GM12878 (cell line): Measurements from ENCODE around the gene PSORS1C2. TPM values are rescaled to one million over a fixed set of nuclear protein-coding genes. Genes with fewer than 3 reads are reported as not detected.

Experiments
- polyA plus RNA-seq, 11 experiments: library from polyadenylated mRNA; depleted of rRNA in 4 of 11; unstranded in 6 of 11; stranded (reverse) in 5 of 11; fragments of >200 nt; fragmentation: Nextera tagmentation in 4 of 11; fragmentation: Illumina TruSeq in 1 of 11; extraction: Ambion mirVana in 4 of 11; extraction: Trizol in 1 of 11; gene quantifications; 1 replicate in 1 of 11; 2 replicates in 10 of 11; pipeline versions ENCODE4 v1.2.1 to v1.2.3, GENCODE V29; 2011 to 2016; ENCODE audit warnings: inconsistent platforms in 2 of 11, missing spikeins in 2 of 11, low read depth in 1 of 11
- small RNA-seq: library from RNA; depleted of rRNA; stranded (forward); fragments of <200 nt; gene quantifications from one replicate; pipeline ENCODE3, GENCODE V24; 2014
- total RNA-seq, 4 experiments: library from RNA; depleted of rRNA in 3 of 4; stranded (reverse); fragments of >200 nt in 3 of 4; fragmentation: Illumina TruSeq in 1 of 4; extraction: Trizol in 1 of 4; gene quantifications; 2 replicates each; pipeline versions ENCODE4 v1.2.1 to v1.2.3, GENCODE V29; 2013 to 2021

Gene PSORS1C2
- total and polyA plus RNA-seq, 10 of the 15 experiments (the other 5 are each of a cell fraction or from before 2014, with no cell fraction given): not detected

Small RNA genes lying within 50 kb of the gene (small RNA-seq; reads per million reads assigned to genes)
- not detected for gene POLR2LP1

Other genes with a start within 250 kb of the PSORS1C2 start
Only the 7 nearest of the 14 such genes appear.
- gene MUC22, start 128.6 kb downstream of the PSORS1C2 start, total RNA-seq (2014; rRNA removed): under 0.01 TPM in 2 replicates
- gene MUC22, start 128.6 kb downstream of the PSORS1C2 start, total RNA-seq (2014; rRNA removed; fragmentation: Illumina TruSeq; extraction: Trizol): 0.09 TPM in 1 of 2 replicates, not detected in the other
- gene MUC22, start 128.6 kb downstream of the PSORS1C2 start, total RNA-seq (2021): 0.03 TPM in 1 of 2 replicates, not detected in the other
- not detected in 2 replicates for gene MUC22, start 128.6 kb downstream of the PSORS1C2 start, polyA plus RNA-seq (2011; rRNA removed)
- gene MUC22, start 128.6 kb downstream of the PSORS1C2 start, polyA plus RNA-seq (2014; fragmentation: Illumina TruSeq; extraction: Trizol): 0.06 TPM in 2 replicates
- under 1 TPM in 1 of 2 experiments, not detected in 1; 0.06 TPM for gene MUC22, start 128.6 kb downstream of the PSORS1C2 start, polyA plus RNA-seq (2014; fragmentation: Nextera tagmentation; extraction: Ambion mirVana)
- 0.01 and 0.03 TPM in 2 replicates for gene MUC22, start 128.6 kb downstream of the PSORS1C2 start, polyA plus RNA-seq (2014; rRNA removed)
- gene MUC22, start 128.6 kb downstream of the PSORS1C2 start, polyA plus RNA-seq (2016; fragmentation: Nextera tagmentation; extraction: Ambion mirVana): not detected
- gene C6orf15, start 26.5 kb downstream of the PSORS1C2 start, total RNA-seq (2014; rRNA removed): not detected in 2 replicates
- not detected in 2 replicates for gene C6orf15, start 26.5 kb downstream of the PSORS1C2 start, total RNA-seq (2014; rRNA removed; fragmentation: Illumina TruSeq; extraction: Trizol)
- gene C6orf15, start 26.5 kb downstream of the PSORS1C2 start, total RNA-seq (2021): not detected in 2 replicates
- not detected in 2 replicates for gene C6orf15, start 26.5 kb downstream of the PSORS1C2 start, polyA plus RNA-seq (2011; rRNA removed)
- gene C6orf15, start 26.5 kb downstream of the PSORS1C2 start, polyA plus RNA-seq (2014; fragmentation: Illumina TruSeq; extraction: Trizol): not detected in 2 replicates
- gene C6orf15, start 26.5 kb downstream of the PSORS1C2 start, polyA plus RNA-seq (2014; fragmentation: Nextera tagmentation; extraction: Ambion mirVana): not detected
- not detected in 2 replicates for gene C6orf15, start 26.5 kb downstream of the PSORS1C2 start, polyA plus RNA-seq (2014; rRNA removed)
- gene C6orf15, start 26.5 kb downstream of the PSORS1C2 start, polyA plus RNA-seq (2016; fragmentation: Nextera tagmentation; extraction: Ambion mirVana): not detected
- gene PSORS1C1, start 24.3 kb downstream of the PSORS1C2 start, total RNA-seq (2014; rRNA removed): not detected in 2 replicates
- gene PSORS1C1, start 24.3 kb downstream of the PSORS1C2 start, total RNA-seq (2014; rRNA removed; fragmentation: Illumina TruSeq; extraction: Trizol): not detected in 2 replicates
- 0.64 TPM in 1 of 2 replicates, not detected in the other for gene PSORS1C1, start 24.3 kb downstream of the PSORS1C2 start, total RNA-seq (2021)
- gene PSORS1C1, start 24.3 kb downstream of the PSORS1C2 start, polyA plus RNA-seq (2011; rRNA removed): 0.10 and 0.15 TPM in 2 replicates
- 0.57 TPM in 1 of 2 replicates, not detected in the other for gene PSORS1C1, start 24.3 kb downstream of the PSORS1C2 start, polyA plus RNA-seq (2014; fragmentation: Illumina TruSeq; extraction: Trizol)
- gene PSORS1C1, start 24.3 kb downstream of the PSORS1C2 start, polyA plus RNA-seq (2014; fragmentation: Nextera tagmentation; extraction: Ambion mirVana): under 1 TPM; 0.13 to 0.20 TPM
- gene PSORS1C1, start 24.3 kb downstream of the PSORS1C2 start, polyA plus RNA-seq (2014; rRNA removed): not detected in 2 replicates
- under 1 TPM in 1 of 2 experiments, not detected in 1; 1.00 TPM for gene PSORS1C1, start 24.3 kb downstream of the PSORS1C2 start, polyA plus RNA-seq (2016; fragmentation: Nextera tagmentation; extraction: Ambion mirVana)
- gene CDSN, start 18.6 kb downstream of the PSORS1C2 start, total RNA-seq (2014; rRNA removed): not detected in 2 replicates
- not detected in 2 replicates for gene CDSN, start 18.6 kb downstream of the PSORS1C2 start, total RNA-seq (2014; rRNA removed; fragmentation: Illumina TruSeq; extraction: Trizol)
- gene CDSN, start 18.6 kb downstream of the PSORS1C2 start, total RNA-seq (2021): not detected in 2 replicates
- gene CDSN, start 18.6 kb downstream of the PSORS1C2 start, polyA plus RNA-seq (2011; rRNA removed): not detected in 2 replicates
- gene CDSN, start 18.6 kb downstream of the PSORS1C2 start, polyA plus RNA-seq (2014; fragmentation: Illumina TruSeq; extraction: Trizol): 0.01 TPM in 1 of 2 replicates, not detected in the other
- gene CDSN, start 18.6 kb downstream of the PSORS1C2 start, polyA plus RNA-seq (2014; fragmentation: Nextera tagmentation; extraction: Ambion mirVana): not detected
- not detected in 2 replicates for gene CDSN, start 18.6 kb downstream of the PSORS1C2 start, polyA plus RNA-seq (2014; rRNA removed)
- not detected for gene CDSN, start 18.6 kb downstream of the PSORS1C2 start, polyA plus RNA-seq (2016; fragmentation: Nextera tagmentation; extraction: Ambion mirVana)
- 26.7 and 30.2 TPM in 2 replicates for gene CCHCR1, start 18.7 kb upstream of the PSORS1C2 start, total RNA-seq (2014; rRNA removed)
- 19.1 and 24.2 TPM in 2 replicates for gene CCHCR1, start 18.7 kb upstream of the PSORS1C2 start, total RNA-seq (2014; rRNA removed; fragmentation: Illumina TruSeq; extraction: Trizol)
- gene CCHCR1, start 18.7 kb upstream of the PSORS1C2 start, total RNA-seq (2021): 35.0 and 36.8 TPM in 2 replicates
- 9.4 and 15.3 TPM in 2 replicates for gene CCHCR1, start 18.7 kb upstream of the PSORS1C2 start, polyA plus RNA-seq (2011; rRNA removed)
- gene CCHCR1, start 18.7 kb upstream of the PSORS1C2 start, polyA plus RNA-seq (2014; fragmentation: Illumina TruSeq; extraction: Trizol): 21.7 and 22.6 TPM in 2 replicates
- gene CCHCR1, start 18.7 kb upstream of the PSORS1C2 start, polyA plus RNA-seq (2014; fragmentation: Nextera tagmentation; extraction: Ambion mirVana): 1 to 10 TPM; 1.0 to 1.4 TPM
- gene CCHCR1, start 18.7 kb upstream of the PSORS1C2 start, polyA plus RNA-seq (2014; rRNA removed): 34.9 and 35.2 TPM in 2 replicates
- 10 to 100 TPM; 31.4 to 34.5 TPM for gene CCHCR1, start 18.7 kb upstream of the PSORS1C2 start, polyA plus RNA-seq (2016; fragmentation: Nextera tagmentation; extraction: Ambion mirVana)
- 90.5 and 103 TPM in 2 replicates for gene TCF19, start 19.5 kb upstream of the PSORS1C2 start, total RNA-seq (2014; rRNA removed)
- 42.6 and 46.3 TPM in 2 replicates for gene TCF19, start 19.5 kb upstream of the PSORS1C2 start, total RNA-seq (2014; rRNA removed; fragmentation: Illumina TruSeq; extraction: Trizol)
- 60.2 and 61.1 TPM in 2 replicates for gene TCF19, start 19.5 kb upstream of the PSORS1C2 start, total RNA-seq (2021)
- 28.3 and 29.0 TPM in 2 replicates for gene TCF19, start 19.5 kb upstream of the PSORS1C2 start, polyA plus RNA-seq (2011; rRNA removed)
- gene TCF19, start 19.5 kb upstream of the PSORS1C2 start, polyA plus RNA-seq (2014; fragmentation: Illumina TruSeq; extraction: Trizol): 33.9 and 43.6 TPM in 2 replicates
- gene TCF19, start 19.5 kb upstream of the PSORS1C2 start, polyA plus RNA-seq (2014; fragmentation: Nextera tagmentation; extraction: Ambion mirVana): 10 to 100 TPM in 1 of 2 experiments, 1 to 10 TPM in 1; 7.7 to 19.5 TPM
- 83.5 and 91.4 TPM in 2 replicates for gene TCF19, start 19.5 kb upstream of the PSORS1C2 start, polyA plus RNA-seq (2014; rRNA removed)
- 10 to 100 TPM; 77.9 to 85.0 TPM for gene TCF19, start 19.5 kb upstream of the PSORS1C2 start, polyA plus RNA-seq (2016; fragmentation: Nextera tagmentation; extraction: Ambion mirVana)
- 3.1 and 4.1 TPM in 2 replicates for gene POU5F1, start 31.6 kb upstream of the PSORS1C2 start, total RNA-seq (2014; rRNA removed)
- 4.5 and 5.3 TPM in 2 replicates for gene POU5F1, start 31.6 kb upstream of the PSORS1C2 start, total RNA-seq (2014; rRNA removed; fragmentation: Illumina TruSeq; extraction: Trizol)
- gene POU5F1, start 31.6 kb upstream of the PSORS1C2 start, total RNA-seq (2021): 2.0 and 3.7 TPM in 2 replicates
- gene POU5F1, start 31.6 kb upstream of the PSORS1C2 start, polyA plus RNA-seq (2011; rRNA removed): 2.3 and 2.5 TPM in 2 replicates
- 2.1 and 4.8 TPM in 2 replicates for gene POU5F1, start 31.6 kb upstream of the PSORS1C2 start, polyA plus RNA-seq (2014; fragmentation: Illumina TruSeq; extraction: Trizol)
- gene POU5F1, start 31.6 kb upstream of the PSORS1C2 start, polyA plus RNA-seq (2014; fragmentation: Nextera tagmentation; extraction: Ambion mirVana): 1 to 10 TPM; 1.4 to 2.7 TPM
- 3.7 and 5.5 TPM in 2 replicates for gene POU5F1, start 31.6 kb upstream of the PSORS1C2 start, polyA plus RNA-seq (2014; rRNA removed)
- 1 to 10 TPM; 1.8 to 2.0 TPM for gene POU5F1, start 31.6 kb upstream of the PSORS1C2 start, polyA plus RNA-seq (2016; fragmentation: Nextera tagmentation; extraction: Ambion mirVana)